GM18873 (cell line): ENCODE measurements around the gene AKT2.

Experiments
- ATAC-seq: cut with Tn5 transposase; IDR thresholded peaks from one replicate; pipeline ENCODE4 v1.9.1; 2021; ENCODE audit warnings: mild to moderate bottlenecking, moderate library complexity, moderate number of reproducible peaks; ENCODE audit not compliant: unreplicated experiment, low FRiP score

The AKT2 gene

DNA sequence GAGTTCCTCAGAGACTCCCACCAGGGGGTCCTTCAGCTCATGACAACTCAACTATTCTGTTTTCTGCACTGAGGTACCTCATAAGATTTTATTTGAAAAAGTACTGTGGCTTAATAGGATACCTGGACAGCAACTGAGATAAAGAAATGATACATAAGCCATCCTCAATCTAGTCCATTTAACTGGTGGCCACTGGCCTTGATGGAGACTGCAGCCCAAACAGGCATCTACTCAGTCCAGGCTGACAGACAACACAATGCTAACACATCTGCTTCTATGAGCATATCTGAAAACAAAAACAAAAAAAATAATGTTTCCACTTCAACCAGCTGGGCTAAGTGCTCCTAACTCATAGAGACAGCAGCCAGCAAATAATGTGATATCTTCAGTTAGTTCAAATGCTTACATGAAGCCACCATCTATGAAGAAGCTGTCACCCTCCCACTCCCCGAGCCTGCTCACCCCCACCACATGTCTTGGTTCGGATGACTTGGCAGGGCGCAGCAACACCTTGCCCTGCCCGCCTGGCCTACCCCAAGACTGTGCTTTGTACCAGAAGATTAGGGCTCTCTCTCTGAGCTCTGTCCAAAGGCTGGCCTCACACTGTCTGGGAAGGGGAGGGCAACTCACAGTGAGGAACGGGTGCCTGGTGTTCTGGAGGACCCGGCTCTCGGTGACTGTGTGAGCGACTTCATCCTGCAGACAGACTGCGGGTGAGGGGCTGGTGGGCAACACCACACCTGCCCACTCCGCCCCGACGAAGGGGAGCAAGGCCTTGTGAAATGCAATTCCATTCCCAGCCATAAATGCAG is 45.5 kb downstream of the AKT2 start:
- no peak for ATAC-seq

DNA sequence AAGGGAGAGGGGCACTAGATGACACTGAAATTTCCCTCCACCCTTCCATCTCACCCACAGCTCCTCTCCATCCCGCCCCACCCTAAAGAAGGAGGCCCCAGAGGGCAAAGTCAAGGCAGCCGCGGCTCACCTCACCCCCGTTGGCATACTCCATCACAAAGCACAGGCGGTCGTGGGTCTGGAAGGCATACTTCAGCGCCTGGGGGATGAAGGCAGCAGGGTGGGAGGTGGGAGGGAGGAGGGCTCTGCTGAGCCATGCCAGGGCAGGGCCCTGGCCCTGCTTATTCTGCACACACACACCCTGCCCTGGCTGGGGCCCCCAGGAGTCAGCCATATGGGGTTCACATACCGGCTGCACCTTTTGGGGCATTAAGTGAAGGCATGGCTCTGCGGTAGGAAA is 46.4 kb downstream of the AKT2 start:
- ATAC-seq: no peak

DNA sequence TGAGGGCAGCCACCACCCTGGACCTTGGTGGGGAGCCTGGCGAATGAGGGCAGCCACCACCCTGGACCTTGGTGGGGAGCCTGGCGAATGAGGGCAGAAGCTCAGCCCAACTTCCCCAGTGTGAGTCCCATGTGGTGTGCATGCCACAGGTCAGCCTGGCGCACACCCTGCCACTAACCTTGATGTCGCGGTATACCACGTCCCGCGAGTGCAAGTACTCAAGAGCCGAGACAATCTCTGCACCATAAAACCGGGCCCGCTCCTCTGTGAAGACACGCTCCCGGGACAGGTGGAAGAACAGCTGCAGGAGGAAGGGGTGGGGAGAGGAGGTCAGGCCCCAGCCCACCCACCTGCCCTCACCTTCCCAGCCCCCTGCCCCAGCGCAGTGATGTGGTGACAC is 47.4 kb downstream of the AKT2 start:
- no peak for ATAC-seq

DNA sequence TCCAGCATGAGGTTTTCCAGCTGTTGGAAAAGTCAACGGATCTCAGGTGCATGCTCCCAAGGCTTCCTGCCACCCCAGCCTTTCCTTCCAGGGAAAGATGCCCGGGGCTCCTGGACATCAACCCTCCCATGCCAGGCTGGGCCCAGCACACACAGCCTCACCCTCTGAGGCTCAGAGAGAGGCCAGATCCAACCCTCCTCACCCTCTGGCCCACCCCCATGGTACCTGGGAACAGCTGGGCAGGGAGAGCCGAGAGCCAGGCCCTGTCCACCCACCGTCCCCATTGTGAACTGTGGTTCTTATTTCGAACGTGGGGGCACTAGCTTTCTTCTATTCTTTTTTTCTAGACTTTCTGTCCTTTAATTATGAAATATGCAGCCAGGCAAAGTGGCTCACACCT is 48.8 kb downstream of the AKT2 start:
- ATAC-seq: no peak

DNA sequence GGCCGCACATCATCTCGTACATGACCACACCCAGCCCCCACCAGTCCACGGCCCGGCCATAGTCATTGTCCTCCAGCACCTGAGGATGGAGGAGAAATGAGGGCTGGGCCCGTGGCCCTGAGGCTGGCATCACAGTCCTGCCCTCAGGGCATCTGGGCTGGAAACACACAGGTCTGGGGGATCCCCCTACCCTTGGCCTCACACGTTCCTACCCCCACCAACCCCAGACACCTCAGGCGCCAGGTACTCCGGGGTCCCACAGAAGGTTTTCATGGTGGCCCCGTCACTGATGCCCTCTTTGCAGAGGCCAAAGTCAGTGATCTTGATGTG is 49.2 kb downstream of the AKT2 start:
- no peak for ATAC-seq

DNA sequence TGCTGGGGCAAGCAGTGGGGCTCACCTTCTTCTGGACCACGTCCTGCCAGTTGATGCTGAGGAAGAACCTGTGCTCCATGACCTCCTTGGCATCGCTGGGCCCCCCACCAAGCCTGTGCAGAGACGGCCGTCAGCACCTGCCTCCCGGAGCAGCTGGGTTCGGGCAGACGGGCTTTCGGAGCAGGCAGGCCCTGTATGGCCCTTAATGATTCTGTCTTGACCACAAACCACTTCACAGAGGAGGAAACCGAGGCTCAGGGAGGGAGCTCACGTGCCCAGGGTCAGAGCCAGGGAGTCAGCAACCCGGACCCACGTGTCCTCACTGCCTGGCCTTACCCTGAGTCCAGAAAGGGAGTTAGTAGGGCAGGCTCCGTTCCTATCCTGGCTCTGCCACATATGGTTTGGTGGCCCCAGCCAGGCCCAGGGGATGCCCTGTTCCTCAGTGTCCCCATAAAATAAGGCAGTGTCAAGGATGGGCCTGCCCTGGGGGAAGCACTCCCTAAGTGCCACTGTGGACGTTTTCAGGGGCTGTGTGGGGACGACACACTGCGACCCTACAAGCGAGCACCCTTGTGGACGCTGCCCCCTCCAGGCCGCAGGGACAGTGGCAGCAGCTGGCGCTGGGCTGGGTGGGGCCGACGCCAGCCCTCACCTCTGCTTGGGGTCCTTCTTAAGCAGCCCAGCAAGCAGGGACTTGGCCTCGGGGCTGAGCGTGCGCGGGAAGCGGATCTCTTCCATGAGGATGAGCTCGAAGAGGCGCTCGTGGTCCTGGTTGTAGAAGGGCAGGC is 49.7 kb downstream of the AKT2 start:
- ATAC-seq: no peak

DNA sequence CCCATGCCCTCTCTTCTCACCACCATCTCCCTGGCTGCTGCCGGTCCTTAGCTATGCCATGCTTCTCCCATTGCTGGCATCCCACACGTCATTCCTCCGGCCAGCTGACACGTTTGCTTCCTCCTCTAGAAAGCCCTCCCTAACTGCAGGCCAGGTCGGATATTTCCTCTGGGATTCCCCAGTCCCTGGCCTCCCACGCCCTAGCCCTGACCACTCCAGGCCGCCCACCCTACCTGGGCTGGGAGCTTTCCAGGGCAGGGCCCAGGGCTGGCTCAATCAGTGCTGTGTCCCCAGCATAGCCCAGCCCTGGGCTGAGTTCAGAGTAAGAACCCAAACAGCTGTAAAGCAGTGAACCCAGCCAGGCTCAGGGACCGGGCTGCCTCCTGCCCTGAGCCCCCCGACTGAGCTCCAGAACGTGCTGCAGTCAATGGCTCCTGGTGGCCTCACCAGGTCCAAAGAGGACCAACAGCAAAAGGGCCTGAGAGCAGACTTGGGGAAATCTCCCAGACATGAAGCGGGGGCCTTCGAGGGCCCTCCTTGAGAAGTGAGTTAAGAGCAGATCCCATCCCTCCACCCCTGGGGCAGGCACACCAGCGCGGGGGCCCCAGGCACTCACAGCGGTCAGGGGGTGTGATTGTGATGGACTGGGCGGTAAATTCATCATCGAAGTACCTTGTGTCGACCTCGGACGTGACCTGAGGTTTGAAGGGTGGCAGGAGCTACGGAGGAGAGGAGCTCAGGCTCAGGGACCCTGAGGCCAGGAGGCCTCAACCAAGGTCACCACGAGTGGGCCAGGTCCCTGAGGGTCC is 50.5 kb downstream of the AKT2 start:
- no peak for ATAC-seq

DNA sequence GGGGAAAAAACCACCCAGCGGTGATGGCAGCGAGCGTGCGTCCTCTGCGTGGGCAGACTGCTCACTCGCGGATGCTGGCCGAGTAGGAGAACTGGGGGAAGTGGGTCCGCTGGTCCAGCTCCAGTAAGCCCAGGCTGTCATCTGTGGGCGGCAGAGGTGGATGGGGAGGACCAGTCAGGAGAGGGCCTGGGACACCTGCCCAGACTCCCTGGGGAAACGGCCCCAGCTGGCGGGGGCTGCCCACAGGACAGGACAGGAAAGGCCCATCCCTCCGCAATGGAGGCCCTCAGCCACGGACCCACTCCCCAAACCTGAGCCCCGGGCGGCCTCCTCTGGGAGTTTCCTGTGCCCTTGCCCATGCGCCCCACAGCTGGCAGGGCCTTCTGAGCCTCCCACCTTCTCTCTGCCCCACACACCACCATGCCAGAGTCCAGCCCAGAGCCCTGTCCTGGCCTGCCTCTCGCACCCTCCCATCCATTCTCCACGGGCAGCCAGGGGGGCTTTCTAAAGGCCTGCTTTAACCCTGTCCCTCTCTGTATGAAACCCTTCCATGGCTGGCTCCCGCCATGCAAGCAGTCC is 51.2 kb downstream of the AKT2 start:
- ATAC-seq: no peak

DNA sequence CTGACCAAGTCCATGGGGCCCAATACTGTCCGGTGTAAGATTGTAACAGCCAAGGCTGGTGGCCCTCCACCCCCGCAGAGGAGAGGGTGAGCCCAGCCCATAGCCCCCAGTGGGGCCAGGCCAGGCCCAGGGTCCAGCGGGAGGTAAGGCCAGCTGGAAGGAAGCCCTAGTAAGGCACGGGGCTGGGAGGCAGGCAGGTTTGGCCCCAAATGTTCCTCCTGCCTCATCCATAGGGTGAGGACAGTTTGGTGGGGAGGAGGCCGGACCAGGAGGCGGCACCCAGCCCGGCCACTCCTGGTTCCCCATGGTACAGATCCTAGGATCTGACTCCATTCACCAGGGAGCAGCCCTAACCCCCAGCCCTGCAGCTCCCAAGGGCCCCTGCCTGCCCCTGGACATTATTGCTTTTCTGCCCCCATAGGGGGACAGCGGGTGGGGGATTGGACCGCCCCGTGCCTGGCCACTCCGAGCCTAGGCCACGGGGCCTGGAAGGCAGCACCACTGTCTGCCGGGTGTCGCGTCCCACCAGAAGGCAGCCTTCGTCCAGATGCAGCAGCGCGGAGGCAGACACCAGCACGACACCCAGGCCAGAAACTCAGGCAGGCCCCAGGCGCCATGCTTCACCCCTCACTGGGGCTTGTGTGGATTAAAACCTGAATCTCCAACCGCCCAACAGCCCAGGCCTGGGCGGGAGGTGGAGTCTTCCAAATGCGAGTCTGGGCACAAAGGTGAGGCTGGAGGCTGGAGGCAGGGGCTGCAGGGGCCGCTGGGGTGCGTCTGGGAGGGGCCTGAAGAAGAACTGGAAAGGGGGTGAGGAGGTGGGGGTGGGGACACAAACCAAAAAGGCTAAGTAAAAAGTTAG is 52.0 kb downstream of the AKT2 start:
- ATAC-seq: no peak

DNA sequence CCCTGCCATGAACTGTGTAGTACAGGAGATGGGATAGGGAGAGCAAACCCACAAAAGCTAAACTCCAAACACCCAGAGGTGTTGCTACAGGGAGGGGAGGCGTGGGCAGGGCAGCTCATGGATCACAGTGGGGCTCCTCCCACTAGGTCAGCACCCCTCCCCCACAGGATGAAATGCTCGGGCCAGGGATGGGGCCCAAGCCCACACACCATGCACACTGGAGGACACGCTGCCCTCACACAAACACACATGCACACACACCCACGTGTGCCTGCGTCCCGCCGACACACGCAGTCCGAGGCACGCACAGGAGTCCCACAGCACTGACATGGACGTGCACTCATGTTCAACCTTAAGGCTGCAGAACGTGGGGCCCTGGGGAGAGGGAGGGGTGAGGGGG is 52.7 kb downstream of the AKT2 start:
- no peak for ATAC-seq

DNA sequence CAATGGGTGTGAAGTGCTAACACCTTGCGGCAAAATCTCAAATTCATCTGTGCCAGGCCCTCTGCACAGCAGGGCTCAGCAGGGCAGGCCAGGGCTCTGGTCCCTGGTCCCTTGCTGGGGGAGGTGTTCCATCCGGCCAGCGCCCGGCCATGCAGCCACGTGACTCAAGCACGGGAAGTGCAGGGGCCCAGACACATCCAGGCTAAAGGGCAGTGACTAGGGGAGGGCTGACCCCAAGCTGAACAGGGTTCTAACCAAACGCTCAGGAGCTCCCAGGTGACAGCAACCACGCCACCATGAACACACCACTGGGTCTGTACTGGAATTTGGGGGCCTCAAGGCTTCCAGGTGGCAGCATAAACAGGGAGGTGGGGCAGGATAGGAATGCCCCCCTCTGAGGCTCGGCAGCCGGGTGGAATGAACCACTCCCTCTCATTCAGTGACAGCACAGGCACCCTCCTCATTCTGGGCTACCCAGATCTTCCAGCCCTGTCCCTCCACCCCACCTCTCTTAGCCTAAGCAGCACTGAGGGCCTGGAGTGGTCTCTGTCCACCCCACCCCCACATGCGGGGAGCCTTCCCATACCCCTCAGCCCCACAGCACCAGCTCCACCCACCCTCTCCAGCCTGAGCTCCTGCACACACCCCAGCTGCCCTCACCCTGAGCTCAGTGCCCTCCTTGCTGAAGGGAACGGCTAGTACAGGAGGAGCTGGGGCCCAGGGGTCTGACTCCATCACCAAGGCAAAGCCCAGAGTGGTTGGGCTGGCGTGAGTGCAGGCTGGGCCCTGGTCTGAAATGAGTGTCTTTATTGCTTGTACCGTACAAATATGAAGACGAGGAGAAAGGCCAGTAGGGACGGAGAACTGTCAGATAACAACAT is 53.4 kb downstream of the AKT2 start:
- ATAC-seq: no peak

DNA sequence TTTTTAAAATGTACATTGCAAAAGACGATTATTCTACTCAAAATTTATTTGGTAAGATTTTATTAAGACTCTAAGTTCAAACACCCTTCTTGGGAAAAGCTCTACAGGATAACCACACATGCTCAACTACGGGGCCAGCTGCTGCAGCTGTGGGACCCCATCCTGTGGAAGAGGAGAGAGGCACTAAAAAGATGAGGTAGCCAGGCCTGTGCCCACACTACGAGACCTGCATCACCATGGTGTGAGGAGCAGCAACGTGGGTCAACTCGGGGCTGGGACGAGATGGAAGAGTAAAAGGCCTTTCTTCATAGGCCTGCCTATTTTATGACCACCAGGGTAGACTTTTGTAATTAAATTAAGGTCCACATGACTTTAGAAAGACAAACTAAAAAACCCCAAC is 54.1 kb downstream of the AKT2 start:
- ATAC-seq: no peak

DNA sequence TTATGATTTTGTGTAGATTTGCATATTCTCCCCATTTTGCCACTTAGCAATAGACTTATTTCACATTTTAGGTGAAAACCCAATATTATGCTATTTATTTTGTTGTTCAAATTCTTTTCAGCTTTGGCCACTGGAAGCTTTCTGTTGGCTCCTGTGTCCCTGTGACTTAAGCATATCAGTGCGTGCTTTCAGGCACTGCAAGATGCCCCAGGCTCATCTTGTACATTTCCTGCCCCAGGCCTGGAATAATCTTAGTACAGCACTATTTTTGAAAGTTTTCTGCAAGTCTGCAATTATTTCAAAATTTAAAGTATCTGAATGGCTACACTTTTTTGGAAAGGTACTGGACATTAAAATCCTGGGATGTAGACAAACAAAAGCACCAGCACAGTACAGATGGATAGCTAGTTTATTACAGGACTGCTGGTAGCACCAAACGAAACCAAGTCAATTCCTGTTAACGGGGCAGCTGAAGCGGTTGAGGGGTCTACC is 55.2 kb downstream of the AKT2 start:
- ATAC-seq: no peak

DNA sequence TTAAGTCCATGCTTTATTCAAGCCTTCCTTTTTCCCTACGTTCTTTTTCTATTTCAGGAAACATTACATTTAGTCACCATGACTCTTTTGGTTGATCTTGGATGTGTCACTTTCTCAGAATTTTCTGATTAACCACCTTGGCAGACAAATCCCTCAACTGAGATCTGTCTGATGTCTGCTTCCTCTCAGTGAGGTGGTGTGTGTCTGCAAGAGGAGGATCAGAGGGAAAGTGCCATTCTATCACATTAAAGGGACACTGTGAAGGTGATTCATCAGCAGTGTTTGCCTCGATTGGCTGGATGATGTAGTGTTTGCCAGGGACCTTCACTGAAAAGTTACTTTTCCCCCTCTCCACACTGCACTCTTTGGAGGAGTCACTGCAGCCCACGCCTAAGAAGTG is 55.7 kb downstream of the AKT2 start:
- ATAC-seq: no peak

DNA sequence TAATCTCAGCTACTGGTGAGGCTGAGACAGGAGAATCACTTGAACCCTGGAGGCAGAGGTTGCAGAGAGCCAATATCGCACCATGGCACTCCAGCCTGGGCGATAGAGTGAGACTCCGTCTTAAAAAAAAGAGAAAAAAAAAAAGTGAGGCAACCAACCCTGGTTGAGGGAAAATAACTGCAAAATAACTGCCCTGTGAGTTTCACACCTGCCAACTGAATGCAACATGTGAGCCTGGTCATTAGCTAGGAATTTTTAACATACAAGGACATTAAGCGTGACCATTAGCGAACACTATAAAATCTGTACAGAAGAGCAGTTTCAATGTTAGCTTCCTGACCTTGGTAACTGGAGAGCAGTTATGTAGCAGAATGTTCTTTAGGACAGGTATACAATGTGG is 56.3 kb downstream of the AKT2 start:
- ATAC-seq: no peak

DNA sequence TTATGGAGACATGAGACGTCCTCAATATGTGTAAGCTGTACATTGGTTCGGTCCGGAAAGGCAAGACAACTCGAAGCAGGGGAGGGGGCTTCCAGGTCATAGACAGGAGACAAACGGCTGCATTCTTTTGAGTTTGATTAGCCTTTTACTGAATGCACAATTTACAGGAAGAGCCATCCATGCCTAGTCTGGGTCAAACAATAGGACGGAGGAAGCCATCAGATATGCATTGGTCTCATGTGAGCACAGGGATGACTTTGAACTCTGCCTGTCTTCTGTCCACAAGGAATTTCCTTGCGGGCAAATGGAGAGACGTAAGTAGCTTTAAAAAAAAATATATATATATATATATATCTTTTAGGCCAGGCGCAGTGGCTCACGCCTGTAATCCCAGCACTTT is 56.8 kb downstream of the AKT2 start:
- no peak for ATAC-seq

DNA sequence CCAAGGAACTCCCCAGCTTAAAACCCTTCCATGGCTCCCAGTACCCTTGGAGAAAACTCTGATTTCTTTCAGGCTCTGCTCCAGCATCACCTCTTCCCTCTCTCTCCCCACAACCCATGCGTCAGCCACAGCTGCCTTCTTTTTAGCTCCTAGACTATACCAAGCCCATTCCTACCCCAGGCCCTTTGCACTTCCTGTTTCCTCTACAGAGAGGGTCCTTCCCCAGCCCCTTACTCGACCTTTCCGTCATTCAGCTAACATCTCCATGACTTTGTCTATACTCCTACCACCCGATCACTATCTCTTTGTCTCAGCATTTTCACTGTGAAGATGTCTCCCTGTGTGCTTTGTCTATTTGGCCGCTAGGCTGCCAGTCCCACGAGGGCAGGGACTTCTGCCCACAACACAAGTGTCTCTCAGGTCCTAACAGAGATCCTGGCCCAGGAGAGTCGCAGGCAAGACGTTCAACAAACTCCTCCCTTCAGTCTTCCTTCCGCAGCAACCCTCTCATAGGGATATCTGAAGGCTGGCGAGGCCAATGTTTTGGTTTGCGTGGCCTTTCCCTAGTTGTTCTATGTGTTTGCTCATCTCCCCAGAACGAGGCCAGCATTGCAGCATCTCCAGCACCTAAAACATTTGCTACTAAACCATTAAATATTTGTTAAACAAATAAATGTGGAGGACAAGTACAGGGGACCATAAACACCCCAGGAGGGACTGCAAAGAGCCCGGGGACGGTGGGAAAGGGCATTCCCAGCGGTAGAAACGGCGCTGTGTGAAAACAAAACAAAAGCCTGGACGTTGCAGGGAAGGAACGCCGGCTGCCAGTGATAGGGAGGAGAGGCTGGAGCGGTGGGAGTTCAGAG is 59.5 kb downstream of the AKT2 start:
- ATAC-seq: no peak
